Measurements from ENCODE around the gene FAF1. TPM values are rescaled to one million over a fixed set of nuclear protein-coding genes. Genes with fewer than 3 reads are reported as not detected.

Gene FAF1
- total RNA-seq, 1 experiment from 2014 or later, result 14.7 TPM

- Histone ChIP-seq H3K4me3 (ENCODE audit: low read length) (no peak overlapping the region), H3K9ac (ENCODE audit: low read length) (no peak overlapping the region), H3K4me1 (ENCODE audit: insufficient read depth, low read length) (no peaks in the 10 kb centered on the region), H3K4me2 (ENCODE audit: low read length) (no peak overlapping the region), H3K9me3 (ENCODE audit: low read length) (no peaks in the 10 kb centered on the region), H4K20me1 (ENCODE audit: low read length) (no peaks in the 10 kb centered on the region), H3K36me3 (ENCODE audit: low read depth, low read length) (no peaks in the 10 kb centered on the region), H3K9me2 (replicated peaks; ENCODE audit: low read length) (no peaks in the 10 kb centered on the region), H3F3A (ENCODE audit: low read length, unreplicated experiment) (no peaks in the 10 kb centered on the region), H3K27me3 (ENCODE audit: low read length) (no peaks in the 10 kb centered on the region), H2AFZ (ENCODE audit: low read length) (no peak overlapping the region), H3K27ac (ENCODE audit: low read length) (no peak overlapping the region), H3K79me2 (ENCODE audit: low read length) (no peaks in the 10 kb centered on the region)
- no peak for DNase-seq
- ATAC-seq, result no peak
- TF ChIP-seq EZH2 (IDR thresholded peaks at IDR 0.05; ENCODE audit: low read length, unreplicated experiment) (no peak), CTCF (conservative IDR thresholded peaks at IDR 0.05; ENCODE audit: low read depth, low read length) (no peak), EZH2phosphoT487 (IDR thresholded peaks at IDR 0.05; ENCODE audit: borderline replicate concordance, low read length) (no peak)
- CTCF ChIA-PET, result no interaction called here
- POLR2A ChIA-PET (ENCODE audit: unreplicated experiment), result no interaction called here
- BruUV-seq (replicated peaks), result no TSS peak
- intact Hi-C loops (cut with micrococcal nuclease), result no loop called here
Observed at GRCh38 chr1:50422675-50422945, 537.5 kb downstream of the FAF1 start.

- Histone ChIP-seq H3K27me3 (ENCODE audit: low read length) (no peaks in the 10 kb centered on the region), H3K4me2 (ENCODE audit: low read length) (no peak overlapping the region), H4K20me1 (ENCODE audit: low read length) (no peaks in the 10 kb centered on the region), H2AFZ (ENCODE audit: low read length) (no peak overlapping the region), H3K9me3 (ENCODE audit: low read length) (no peaks in the 10 kb centered on the region), H3K4me3 (ENCODE audit: low read length) (no peak overlapping the region), H3K36me3 (ENCODE audit: low read depth, low read length) (no peaks in the 10 kb centered on the region), H3K9ac (ENCODE audit: low read length) (no peak overlapping the region), H3F3A (ENCODE audit: low read length, unreplicated experiment) (no peaks in the 10 kb centered on the region), H3K27ac (ENCODE audit: low read length) (no peak overlapping the region), H3K79me2 (ENCODE audit: low read length) (no peaks in the 10 kb centered on the region), H3K4me1 (ENCODE audit: insufficient read depth, low read length) (no peaks in the 10 kb centered on the region), H3K9me2 (replicated peaks; ENCODE audit: low read length) (no peaks in the 10 kb centered on the region)
- ATAC-seq, result no peak
- intact Hi-C loops (cut with micrococcal nuclease), result no loop called here
- ChIA-PET POLR2A (ENCODE audit: unreplicated experiment) (no interaction called here), CTCF (no interaction called here)
- DNase-seq, result no peak
- BruUV-seq (replicated peaks), result no TSS peak
- no peak for TF ChIP-seq CTCF (conservative IDR thresholded peaks at IDR 0.05; ENCODE audit: low read depth, low read length)
- no peak for TF ChIP-seq EZH2 (IDR thresholded peaks at IDR 0.05; ENCODE audit: low read length, unreplicated experiment)
- TF ChIP-seq EZH2phosphoT487 (IDR thresholded peaks at IDR 0.05; ENCODE audit: borderline replicate concordance, low read length), result no peak
Observed at GRCh38 chr1:50421768-50422674, 538.0 kb downstream of the FAF1 start.

- Histone ChIP-seq H3K9me2 (replicated peaks; ENCODE audit: low read length) (no peaks in the 10 kb centered on the region), H3K9ac (ENCODE audit: low read length) (no peak overlapping the region), H4K20me1 (ENCODE audit: low read length) (no peaks in the 10 kb centered on the region), H3K79me2 (ENCODE audit: low read length) (no peaks in the 10 kb centered on the region), H3K36me3 (ENCODE audit: low read depth, low read length) (no peaks in the 10 kb centered on the region), H2AFZ (ENCODE audit: low read length) (no peak overlapping the region), H3K9me3 (ENCODE audit: low read length) (no peaks in the 10 kb centered on the region), H3K27ac (ENCODE audit: low read length) (no peak overlapping the region), H3K27me3 (ENCODE audit: low read length) (no peaks in the 10 kb centered on the region), H3K4me3 (ENCODE audit: low read length) (no peak overlapping the region), H3K4me1 (ENCODE audit: insufficient read depth, low read length) (no peaks in the 10 kb centered on the region), H3K4me2 (ENCODE audit: low read length) (no peak overlapping the region), H3F3A (ENCODE audit: low read length, unreplicated experiment) (no peaks in the 10 kb centered on the region)
- POLR2A ChIA-PET (ENCODE audit: unreplicated experiment), result no interaction called here
- CTCF ChIA-PET, result no interaction called here
- intact Hi-C loops (cut with micrococcal nuclease), result no loop called here
- DNase-seq, result no peak
- TF ChIP-seq EZH2 (IDR thresholded peaks at IDR 0.05; ENCODE audit: low read length, unreplicated experiment), result no peak
- TF ChIP-seq EZH2phosphoT487 (IDR thresholded peaks at IDR 0.05; ENCODE audit: borderline replicate concordance, low read length), result no peak
- no peak for TF ChIP-seq CTCF (conservative IDR thresholded peaks at IDR 0.05; ENCODE audit: low read depth, low read length)
- BruUV-seq (replicated peaks), result no TSS peak
- no peak for ATAC-seq
Observed at GRCh38 chr1:50421366-50421748, 538.7 kb downstream of the FAF1 start.

Data from PC-3 (cell line).